Stomach (tissue), 9 donors: Measurements from ENCODE around the gene ZSCAN5A. TPM values are rescaled to one million over a fixed set of nuclear protein-coding genes. Genes with fewer than 3 reads are reported as not detected.
"Not testable (repeated sequence)": the region's sequence is repeated elsewhere in the genome, so short reads cannot be mapped to it uniquely, and the experiment has no call there.

ENCODE experiments used
- DNase-seq, 2 donors: peaks; one replicate each; pipeline versions ENCODE4 v3.0.0 to v3.0.0-alpha.2; 2013 to 2019
- H3K27ac ChIP-seq, 5 donors: fragments of 200-600 bp in 4 of 5; sonication (generic) in 4 of 5; one replicate each; pipeline ENCODE4 v1.5.1; 2013 to 2019; ENCODE audit warnings: mild to moderate bottlenecking in 1 of 5, moderate library complexity in 1 of 5
- H3K27me3 ChIP-seq, 3 donors: fragments of 200-600 bp; sonication (generic); one replicate each; pipeline ENCODE4 v1.5.1; 2017 to 2019; ENCODE audit warnings: mixed run types in 1 of 3
- H3K36me3 ChIP-seq, 4 donors: fragments of 200-600 bp; sonication (generic); 1 replicate in 3 of 4; 2 replicates in 1 of 4; pipeline ENCODE4 v1.5.1; 2016 to 2019
- H3K4me1 ChIP-seq, 4 donors: fragments of 200-600 bp; sonication (generic); one replicate each; pipeline ENCODE4 v1.5.1; 2016 to 2019
- H3K4me3 ChIP-seq, 4 donors: fragments of 200-600 bp; sonication (generic) in 3 of 4; one replicate each; pipeline ENCODE4 v1.5.1; 2016 to 2019; ENCODE audit warnings: mild to moderate bottlenecking in 1 of 4
- H3K9me3 ChIP-seq, 4 donors: fragments of 200-600 bp; sonication (generic); one replicate each; pipeline ENCODE4 v1.5.1; 2016 to 2019
- EP300 ChIP-seq: sonication (generic); formaldehyde crosslinking; IDR thresholded peaks from one replicate; pipeline ENCODE4 v1.6.1; 2017; ENCODE audit warnings: antibody characterized with exemption
- POLR2A ChIP-seq, 4 donors: fragments of 450-650 bp; IDR thresholded peaks; one replicate each; pipeline ENCODE4 v1.6.1; 2016; ENCODE audit warnings: antibody characterized with exemption in 4 of 4, control low read depth in 2 of 4, mild to moderate bottlenecking in 1 of 4, moderate library complexity in 1 of 4
- POLR2AphosphoS5 ChIP-seq, 3 donors: sonication (generic); formaldehyde crosslinking; IDR thresholded peaks; one replicate each; pipeline ENCODE4 v1.6.1; 2016; ENCODE audit warnings: antibody characterized with exemption in 3 of 3
- WGBS, 5 donors: extraction: QIAGEN DNeasy Blood & Tissue Kit in 3 of 5; methylation state at CpG; one replicate each; pipeline versions ENCODE4 v1.1.5 to v1.1.7; 2013 to 2018; 5-methylcytosine and 5-hydroxymethylcytosine counted together
- intact Hi-C: fragments of 100-400 bp; cut with DNase I; formaldehyde crosslinking; loops from one replicate; pipeline ENCODE4 v1.15.1; 2023; ENCODE audit warnings: low total_unique reads
- polyA plus RNA-seq, 3 donors: library from polyadenylated mRNA; stranded (reverse); fragments of 200-250 nt; gene quantifications; one replicate each; pipeline ENCODE4 v1.2.3, GENCODE V29; 2013
- total RNA-seq, 5 donors: library from RNA; depleted of rRNA; stranded (reverse); fragments of >200 nt; gene quantifications; one replicate each; pipeline versions ENCODE4 v1.1.0 to v1.2.3, GENCODE V29; 2014 to 2016
- TF ChIP-seq, protein P1 (sequence below), 7 experiments: fragments of 450-650 bp in 4 of 7; fragments of 200-600 bp in 3 of 7; sonication (generic) in 3 of 7; IDR thresholded peaks; one replicate each; pipeline ENCODE4 v1.5.1; 2016 to 2019; ENCODE audit warnings: antibody characterized with exemption in 7 of 7, control low read depth in 2 of 7, mild to moderate bottlenecking in 1 of 7
- donor health status: healthy with polysubstance abuse.
- donor health status: Bipolar disorder and iron deficiency.
- donor health status: healthy.

The ZSCAN5A gene
- total and polyA plus RNA-seq, 8 donors, result 0.89 to 21.6 (median 3.7) TPM; not detected in 1

DNA sequence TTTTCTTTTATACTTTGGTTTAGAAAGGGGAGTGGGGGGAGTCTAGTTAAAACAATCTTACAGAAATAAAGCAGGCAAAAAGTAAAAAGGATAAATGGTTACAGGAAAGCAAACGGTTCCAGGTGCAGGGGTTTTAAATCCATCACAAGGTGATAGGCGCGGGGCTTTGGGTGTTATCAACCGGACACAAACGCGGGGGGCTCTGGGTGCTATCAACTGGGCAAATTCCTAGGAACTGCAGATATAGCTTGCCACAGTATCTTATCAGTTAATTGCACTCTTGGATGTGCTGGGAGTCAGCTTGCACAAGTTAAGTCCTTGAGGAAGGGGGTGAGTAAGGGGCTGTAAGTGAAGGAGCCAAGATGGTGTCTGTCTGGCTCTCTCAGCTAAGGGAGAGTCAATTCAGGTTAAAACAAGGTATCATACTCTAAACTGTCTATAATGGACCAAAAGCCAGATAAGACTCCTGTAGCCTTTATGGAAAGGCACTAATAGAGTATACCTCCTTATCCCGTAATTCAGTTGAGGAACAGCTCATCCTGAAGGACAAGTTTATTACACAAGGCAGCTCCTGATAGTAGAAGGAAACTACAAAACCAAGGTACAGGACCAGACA lies 32.6 kb upstream of the ZSCAN5A start:
- H3K36me3 ChIP-seq, result no peaks in the 10 kb centered on the region
- no peak for DNase-seq
- H3K27me3 ChIP-seq, result no peaks in the 10 kb centered on the region
- no peak for TF ChIP-seq POLR2A (IDR thresholded peaks at IDR 0.05)
- TF ChIP-seq EP300, result no peak
- TF ChIP-seq, protein P1, sequence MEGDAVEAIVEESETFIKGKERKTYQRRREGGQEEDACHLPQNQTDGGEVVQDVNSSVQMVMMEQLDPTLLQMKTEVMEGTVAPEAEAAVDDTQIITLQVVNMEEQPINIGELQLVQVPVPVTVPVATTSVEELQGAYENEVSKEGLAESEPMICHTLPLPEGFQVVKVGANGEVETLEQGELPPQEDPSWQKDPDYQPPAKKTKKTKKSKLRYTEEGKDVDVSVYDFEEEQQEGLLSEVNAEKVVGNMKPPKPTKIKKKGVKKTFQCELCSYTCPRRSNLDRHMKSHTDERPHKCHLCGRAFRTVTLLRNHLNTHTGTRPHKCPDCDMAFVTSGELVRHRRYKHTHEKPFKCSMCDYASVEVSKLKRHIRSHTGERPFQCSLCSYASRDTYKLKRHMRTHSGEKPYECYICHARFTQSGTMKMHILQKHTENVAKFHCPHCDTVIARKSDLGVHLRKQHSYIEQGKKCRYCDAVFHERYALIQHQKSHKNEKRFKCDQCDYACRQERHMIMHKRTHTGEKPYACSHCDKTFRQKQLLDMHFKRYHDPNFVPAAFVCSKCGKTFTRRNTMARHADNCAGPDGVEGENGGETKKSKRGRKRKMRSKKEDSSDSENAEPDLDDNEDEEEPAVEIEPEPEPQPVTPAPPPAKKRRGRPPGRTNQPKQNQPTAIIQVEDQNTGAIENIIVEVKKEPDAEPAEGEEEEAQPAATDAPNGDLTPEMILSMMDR (IDR thresholded peaks at IDR 0.05), result no peak
- no peak for TF ChIP-seq POLR2AphosphoS5 (IDR thresholded peaks at IDR 0.05)
- no peaks in the 10 kb centered on the region for H3K9me3 ChIP-seq
- H3K4me3 ChIP-seq, result no peak overlapping the region
- no peak overlapping the region for H3K27ac ChIP-seq
- intact Hi-C loops, result loop anchor here (10.0 kb wide), 1 partner anchor 282 kb away; no protein-coding TSS in a partner anchor
- H3K4me1 ChIP-seq, result no peaks in the 10 kb centered on the region
- WGBS, 5 donors, result 39 to 57% (median 46%) methylated on average over 7 of the region's 7 CpGs

DNA sequence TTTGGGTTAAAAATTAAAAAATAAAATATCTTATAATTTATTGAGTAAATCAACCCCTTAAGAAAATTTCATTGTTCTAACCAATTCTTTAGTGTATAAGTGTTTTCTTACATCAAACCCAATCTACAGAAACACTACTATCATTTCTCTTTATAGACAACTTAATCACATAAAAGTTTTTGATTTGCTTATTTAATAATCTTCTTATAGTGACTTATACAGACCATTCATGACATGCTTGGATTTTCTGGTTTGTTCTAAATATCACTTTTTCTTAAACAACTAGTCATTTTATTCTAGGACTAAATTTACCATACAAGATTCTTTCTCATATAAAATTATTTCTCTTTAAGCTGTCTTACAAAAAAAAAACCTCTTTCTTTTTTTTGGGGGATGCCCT lies 27.3 kb upstream of the ZSCAN5A start:
- H3K4me3 ChIP-seq, result no peak overlapping the region
- H3K4me1 ChIP-seq, result no peaks in the 10 kb centered on the region
- H3K9me3 ChIP-seq, result no peaks in the 10 kb centered on the region
- H3K27ac ChIP-seq, result no peak overlapping the region
- H3K27me3 ChIP-seq, result no peaks in the 10 kb centered on the region
- intact Hi-C loops, result loop anchor here (10.0 kb wide), 1 partner anchor 277 kb away; no protein-coding TSS in a partner anchor
- DNase-seq, result no peak
- H3K36me3 ChIP-seq, result no peaks in the 10 kb centered on the region
- TF ChIP-seq POLR2AphosphoS5 (IDR thresholded peaks at IDR 0.05) (no peak), POLR2A (IDR thresholded peaks at IDR 0.05) (no peak), EP300 (no peak)
- TF ChIP-seq, protein P1 (IDR thresholded peaks at IDR 0.05), result no peak

DNA sequence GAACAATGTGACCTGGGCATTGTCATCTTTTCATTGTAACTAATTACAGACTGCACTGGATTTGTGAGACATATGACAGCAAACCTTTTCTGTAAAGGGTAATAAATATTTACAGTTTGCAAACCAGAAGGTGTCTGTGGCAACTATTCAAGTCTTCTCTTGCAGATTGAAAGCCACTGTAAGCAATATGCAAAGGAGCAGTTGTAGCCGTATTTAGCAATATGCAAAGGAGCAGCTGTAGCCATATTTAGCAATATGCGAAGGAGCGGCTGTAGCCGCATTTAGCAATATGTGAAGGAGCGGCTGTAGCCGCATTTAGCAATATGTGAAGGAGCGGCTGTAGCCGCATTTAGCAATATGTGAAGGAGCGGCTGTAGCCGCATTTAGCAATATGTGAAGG lies 24.4 kb upstream of the ZSCAN5A start:
- H3K4me1 ChIP-seq, H3K4me3 ChIP-seq, H3K9me3 ChIP-seq, H3K27me3 ChIP-seq, H3K36me3 ChIP-seq, H3K27ac ChIP-seq, DNase-seq, intact Hi-C loops: not testable (repeated sequence)
- WGBS, 5 donors, result 88 to 97% (median 95%) methylated on average over 5 to 8 of the region's 10 CpGs

DNA sequence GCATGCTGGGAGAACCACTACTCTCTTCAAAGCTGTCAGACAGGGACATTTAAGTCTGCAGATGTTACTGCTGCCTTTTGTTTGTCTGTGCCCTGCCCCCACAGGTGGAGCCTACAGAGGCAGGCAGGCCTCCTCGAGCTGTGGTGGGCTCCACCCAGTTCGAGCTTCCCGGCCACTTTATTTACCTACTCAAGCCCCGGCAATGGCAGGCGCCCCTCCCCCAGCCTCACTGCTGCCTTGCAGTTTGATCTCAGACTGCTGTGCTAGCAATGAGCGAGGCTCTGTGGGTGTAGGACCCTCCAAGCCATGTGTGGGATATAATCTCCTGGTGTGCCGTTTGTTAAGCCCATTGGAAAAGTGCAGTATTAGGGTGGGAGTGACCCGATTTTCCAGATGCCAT lies 22.4 kb upstream of the ZSCAN5A start:
- intact Hi-C loops, H3K4me3 ChIP-seq, H3K9me3 ChIP-seq, H3K36me3 ChIP-seq, H3K27me3 ChIP-seq, H3K4me1 ChIP-seq, DNase-seq, H3K27ac ChIP-seq: not testable (repeated sequence)
- WGBS, 5 donors, result 75 to 81% (median 80%) methylated on average over 7 to 8 of the region's 8 CpGs

DNA sequence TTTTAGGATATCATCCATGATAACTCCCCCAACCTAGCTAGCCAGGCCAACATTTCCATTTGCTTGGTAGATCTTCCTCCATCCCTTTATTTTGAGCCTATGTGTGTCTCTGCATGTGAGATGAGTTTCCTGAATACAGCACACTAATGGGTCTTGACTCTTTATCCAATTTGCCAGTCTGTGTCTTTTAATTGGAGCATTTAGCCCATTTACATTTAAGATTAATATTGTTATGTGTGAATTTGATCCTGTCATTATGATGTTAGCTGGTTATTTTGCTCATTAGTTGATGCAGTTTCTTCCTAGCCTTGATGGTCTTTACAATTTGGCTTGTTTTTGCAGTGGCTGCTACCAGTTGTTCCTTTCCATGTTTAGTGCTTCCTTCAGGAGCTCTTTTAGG lies 20.7 kb upstream of the ZSCAN5A start:
- H3K27ac ChIP-seq, intact Hi-C loops, H3K27me3 ChIP-seq, H3K9me3 ChIP-seq, DNase-seq, H3K36me3 ChIP-seq, H3K4me3 ChIP-seq, H3K4me1 ChIP-seq: not testable (repeated sequence)

DNA sequence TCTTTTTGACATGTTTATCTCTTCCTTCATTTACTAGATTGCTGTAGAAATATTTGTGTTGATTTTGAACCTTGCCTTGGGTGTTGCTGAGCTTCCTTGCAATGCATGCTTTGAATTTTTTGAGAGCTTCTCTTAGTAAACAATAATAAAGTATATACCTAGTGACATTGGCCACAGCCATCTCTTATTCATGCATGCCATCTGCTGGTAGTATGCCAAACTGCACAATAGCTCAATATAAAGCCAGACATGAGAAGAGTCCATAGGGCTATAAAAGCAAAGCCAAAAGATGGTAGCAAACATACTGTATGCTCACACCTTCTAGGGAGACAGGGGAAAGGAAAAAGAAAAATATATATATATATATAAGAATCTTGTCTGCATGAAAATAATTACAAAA lies 18.9 kb upstream of the ZSCAN5A start:
- no peaks in the 10 kb centered on the region for H3K27me3 ChIP-seq
- intact Hi-C loops, result no loop called here
- H3K9me3 ChIP-seq, result peaks cover 0 to 7% (median 2%) of the 10 kb centered on the region in 4 donors
- TF ChIP-seq EP300 (no peak), POLR2A (IDR thresholded peaks at IDR 0.05) (no peak), POLR2AphosphoS5 (IDR thresholded peaks at IDR 0.05) (no peak)
- TF ChIP-seq, protein P1 (IDR thresholded peaks at IDR 0.05), result peak in 5 of 7 experiments; percentile 32 to 53 (median 42)
- H3K27ac ChIP-seq, result no peak overlapping the region
- H3K4me3 ChIP-seq, result no peak overlapping the region
- H3K36me3 ChIP-seq, result no peaks in the 10 kb centered on the region
- peak; percentile 51 to 72 for DNase-seq
- H3K4me1 ChIP-seq, result no peaks in the 10 kb centered on the region
